Panc1 (cell line): ENCODE data around the gene ALG1L2. TPM values are rescaled to one million over a fixed set of nuclear protein-coding genes. Genes with fewer than 3 reads are reported as not detected.
A peak's percentile ranks its signal among the peaks of the same experiment; 100 is the strongest.
"Not testable (repeated sequence)": the region's sequence is repeated elsewhere in the genome, so short reads cannot be mapped to it uniquely, and the experiment has no call there.

Source experiments
- ATAC-seq: fragments of 200-7000 bp; cut with Tn5 transposase; 2 replicates; pipeline ENCODE4 v1.9.1; 2020; ENCODE audit warnings: mild to moderate bottlenecking, moderate library complexity
- Bru-seq: library from RNA; stranded (reverse); fragments of 400-500 nt; gene quantifications from one replicate; lab custom pipeline; 2021; lab: Mats Ljungman, UMichigan
- BruChase-seq, 2 experiments: library from RNA; stranded (reverse); fragments of 400-500 nt; gene quantifications; one replicate each; lab custom pipeline; 2021; lab: Mats Ljungman, UMichigan
- BruUV-seq: library from RNA; stranded (reverse); fragments of 400-500 nt; replicated peaks from 2 replicates; lab custom pipeline; 2021; lab: Mats Ljungman, UMichigan
- CTCF ChIA-PET: fragments of 300-600 bp; sonication (Branson Sonifier 250); formaldehyde crosslinking; loops from one replicate; lab custom pipeline; 2022; ENCODE audit warnings: antibody characterized with exemption; lab: Charles Lee
- POLR2A ChIA-PET: fragments of 300-600 bp; sonication (Branson Sonifier 250); formaldehyde crosslinking; loops from one replicate; lab custom pipeline; 2022; ENCODE audit warnings: antibody characterized with exemption; lab: Charles Lee
- DNase-seq: peaks from one replicate; pipeline ENCODE4 v3.0.0-alpha.2; 2010; ENCODE audit warnings: low read depth, low spot score
- H3K27ac ChIP-seq: 2 replicates; pipeline ENCODE4 v1.5.1; 2011; ENCODE audit warnings: mild to moderate bottlenecking, low read length, inconsistent platforms
- H3K27me3 ChIP-seq: fragments of 200-500 bp; sonication (Bioruptor generic); 2 replicates; pipeline ENCODE4 v1.6.0; 2014; ENCODE audit warnings: low read length, inconsistent platforms; ENCODE audit not compliant: control insufficient read depth, insufficient read depth
- H3K36me3 ChIP-seq: fragments of 200-500 bp; sonication (Bioruptor generic); 2 replicates; pipeline ENCODE4 v1.5.1; 2014; ENCODE audit warnings: inconsistent platforms, mild to moderate bottlenecking, low read length, moderate library complexity; ENCODE audit not compliant: control insufficient read depth, insufficient read depth
- H3K4me1 ChIP-seq: 2 replicates; pipeline ENCODE4 v1.5.1; 2011; ENCODE audit warnings: inconsistent platforms, mild to moderate bottlenecking, low read length, moderate library complexity; ENCODE audit not compliant: control insufficient read depth, insufficient read depth
- H3K4me3 ChIP-seq, 2 experiments: 2 replicates each; pipeline ENCODE4 v1.5.1; 2011 to 2012; ENCODE audit warnings: low read depth in 2 of 2, low read length in 2 of 2, mild to moderate bottlenecking in 2 of 2, inconsistent platforms in 1 of 2, moderate library complexity in 1 of 2
- H3K9me3 ChIP-seq: fragments of 200-500 bp; sonication (Bioruptor generic); 2 replicates; pipeline ENCODE4 v1.5.1; 2014; ENCODE audit warnings: low read depth, mild to moderate bottlenecking, inconsistent platforms, low read length, moderate library complexity; ENCODE audit not compliant: control insufficient read depth, insufficient read depth
- CTCF ChIP-seq: fragments of 450-650 bp; IDR thresholded peaks from 2 replicates; pipeline ENCODE4 v1.5.1; 2017; ENCODE audit warnings: mild to moderate bottlenecking
- POLR2AphosphoS5 ChIP-seq: IDR thresholded peaks from 2 replicates; pipeline ENCODE4 v1.6.1; 2012; ENCODE audit warnings: mild to moderate bottlenecking, low read depth, low read length, moderate library complexity
- REST ChIP-seq, 2 experiments: IDR thresholded peaks; 2 replicates each; pipeline ENCODE4 v1.6.1; 2011 to 2012; ENCODE audit warnings: low read depth in 2 of 2, control low read depth in 1 of 2, low read length in 1 of 2, mild to moderate bottlenecking in 1 of 2, moderate library complexity in 1 of 2; ENCODE audit not compliant: insufficient read depth in 1 of 2
- SIN3A ChIP-seq: IDR thresholded peaks from 2 replicates; pipeline ENCODE4 v1.6.1; 2012; ENCODE audit warnings: low read depth, mild to moderate bottlenecking, low read length, moderate library complexity, borderline replicate concordance; ENCODE audit not compliant: insufficient read depth
- TCF7L2 ChIP-seq: IDR thresholded peaks from 2 replicates; pipeline ENCODE4 v1.6.1; 2011; ENCODE audit warnings: mild to moderate bottlenecking, low read depth, low read length, inconsistent platforms
- in situ Hi-C: cut with HindIII; loops from 2 replicates; pipeline ENCODE4 v1.10.0; 2016; ENCODE audit warnings: low sequenced_read_pairs, low pct_unique_long_range_greater_than_20kb
- intact Hi-C: fragments of 100-400 bp; cut with micrococcal nuclease; formaldehyde crosslinking; loops from one replicate; pipeline ENCODE4 v1.10.0; 2022; ENCODE audit not compliant: unreplicated experiment
- long read RNA-seq: library from polyadenylated mRNA; unstranded; transcript quantifications from one replicate; pipeline ENCODE4 v2.0.0, GENCODE V29; 2021; ENCODE audit not compliant: unreplicated experiment
- polyA plus RNA-seq: library from polyadenylated mRNA; unstranded; fragments of >200 nt; gene quantifications from one replicate; pipeline ENCODE4 v1.2.1, GENCODE V29; 2012; ENCODE audit warnings: missing spikeins; ENCODE audit not compliant: insufficient read length
- total RNA-seq: library from RNA; stranded (reverse); gene quantifications from one replicate; pipeline ENCODE4 v1.2.1, GENCODE V29; 2021; ENCODE audit not compliant: unreplicated experiment

ALG1L2 gene
- total RNA-seq, result 0.33 TPM
- not detected for polyA plus RNA-seq
- Bru-seq, nascent RNA, result not detected
- BruChase-seq, experiment 1, labeled RNA remaining after a 2-hour chase, result not detected
- BruChase-seq, experiment 2, labeled RNA remaining after a 6-hour chase, result percentile 6 among the genes with signal in this experiment
- long read RNA-seq, result 0 reads

GRCh38 chr3:130081351-130081881 lies at the start of gene ALG1L2:
TSS of gene ALG1L2 (plus strand) at chr3:130081831. CDS start at chr3:130082017, 186 bp downstream.
- TF ChIP-seq SIN3A (no peak), POLR2AphosphoS5 (no peak), TCF7L2 (no peak), CTCF (no peak), REST (IDR thresholded peaks at IDR 0.05; ENCODE audit: insufficient read depth in 1 of 2, low read depth in 2 of 2, low read length in 1 of 2) (no peak)
- Histone ChIP-seq H3K27ac (no peak within 1 kb of the TSS), H3K9me3 (no peaks in the 10 kb centered on the region), H3K4me3 (no peak within 1 kb of the TSS), H3K27me3 (0 out of 2 replicates have a peak, but pooled peaks cover 2% of the 10 kb centered on the region), H3K36me3 (no peaks in the 10 kb centered on the region), H3K4me1 (no peaks in the 10 kb centered on the region)
- CTCF ChIA-PET, result no interaction called here
- POLR2A ChIA-PET, result interaction anchor here (0.9 kb wide), 1 partner anchor 238 kb away, joined by 3 read pairs; no protein-coding TSS in a partner anchor
- in situ Hi-C loops, result no loop called here
- ATAC-seq, result no peak
- no TSS peak for BruUV-seq
- intact Hi-C loops, result no loop called here
- DNase-seq, result no peak

GRCh38 chr3:130037126-130037815 lies 44.4 kb upstream of the ALG1L2 start:
- in situ Hi-C loops, result not testable (repeated sequence)

GRCh38 chr3:130042736-130043135 lies 38.9 kb upstream of the ALG1L2 start:
- ATAC-seq, H3K36me3 ChIP-seq, in situ Hi-C loops, H3K27me3 ChIP-seq, intact Hi-C loops, H3K9me3 ChIP-seq, POLR2A ChIA-PET, CTCF ChIA-PET, H3K4me1 ChIP-seq, BruUV-seq, H3K4me3 ChIP-seq, H3K27ac ChIP-seq, DNase-seq: not testable (repeated sequence)

More at GRCh38 chr3:130037126-130037815, 44.4 kb upstream of the ALG1L2 start:
- H3K9me3 ChIP-seq, H3K36me3 ChIP-seq, DNase-seq, ATAC-seq, H3K27ac ChIP-seq, BruUV-seq, POLR2A ChIA-PET, intact Hi-C loops, H3K4me1 ChIP-seq, H3K4me3 ChIP-seq, CTCF ChIA-PET, H3K27me3 ChIP-seq: not testable (repeated sequence)

- H3K36me3 ChIP-seq, DNase-seq, H3K4me3 ChIP-seq, CTCF ChIA-PET, H3K4me1 ChIP-seq, H3K27me3 ChIP-seq, H3K9me3 ChIP-seq, H3K27ac ChIP-seq, in situ Hi-C loops, POLR2A ChIA-PET, BruUV-seq, ATAC-seq, intact Hi-C loops: not testable (repeated sequence)
Measured at GRCh38 chr3:130043658-130044057, 38.0 kb upstream of the ALG1L2 start.
